GM19328 (cell line): ENCODE measurements around the gene NECAB3.
"Not testable (repeated sequence)": the region's sequence is repeated elsewhere in the genome, so short reads cannot be mapped to it uniquely, and the experiment has no call there.

Experiments
- ATAC-seq: cut with Tn5 transposase; IDR thresholded peaks from one replicate; pipeline ENCODE4 v1.9.1; 2021; ENCODE audit warnings: mild to moderate bottlenecking, moderate library complexity; ENCODE audit not compliant: unreplicated experiment

Gene NECAB3

DNA sequence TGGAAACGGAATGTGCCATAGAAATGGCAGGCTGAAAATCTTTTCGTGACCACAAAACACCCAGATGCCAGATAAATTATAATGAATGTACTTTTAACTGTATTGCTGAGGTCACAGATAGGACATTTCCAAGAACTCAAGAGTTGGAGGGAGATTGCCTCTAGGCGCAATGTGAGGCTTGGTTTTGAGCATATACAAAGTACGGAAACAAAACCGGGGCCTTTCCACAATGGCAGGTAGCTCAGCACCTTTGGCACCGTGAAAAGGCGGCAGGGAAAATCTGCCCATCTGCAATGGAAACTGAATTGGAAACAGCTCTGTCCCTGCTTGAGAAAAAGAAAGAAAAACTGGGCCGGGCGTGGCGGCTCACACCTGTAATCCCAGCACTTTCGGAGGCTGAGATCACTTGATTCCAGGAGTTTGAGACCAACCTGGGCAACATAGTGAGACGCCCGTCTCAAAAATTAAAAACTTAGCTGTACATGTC is 22.6 kb downstream of the NECAB3 start:
- ATAC-seq, result no peak

- ATAC-seq, result no peak
Observed at GRCh38 chr20:33650753-33651561, 23.3 kb downstream of the NECAB3 start.

GRCh38 chr20:33650111-33650752 is 24.0 kb downstream of the NECAB3 start:
- no peak for ATAC-seq

DNA sequence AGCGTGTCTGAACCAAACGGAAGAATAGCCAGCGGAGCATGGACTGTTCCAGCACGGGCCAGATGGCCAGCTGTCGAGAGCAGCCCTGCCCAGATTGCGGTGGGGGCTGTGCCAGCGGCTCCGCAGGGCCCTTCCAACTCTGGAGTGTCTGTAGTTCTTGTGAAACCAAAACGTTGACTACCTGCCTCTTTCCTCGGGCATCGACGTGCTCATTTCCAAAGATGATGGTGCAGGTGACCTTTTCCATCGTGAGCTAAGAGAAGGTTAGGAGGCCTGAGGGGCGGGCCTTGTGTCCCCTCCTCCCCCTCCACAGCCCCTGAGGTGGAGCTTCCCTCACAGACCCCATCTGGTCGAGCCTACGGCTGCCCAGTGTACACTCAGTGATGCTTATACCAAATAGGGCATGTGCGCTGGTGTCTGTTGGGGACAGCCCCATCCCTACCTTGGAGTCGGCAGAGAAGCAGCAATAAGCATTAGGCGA is 25.0 kb downstream of the NECAB3 start:
- no peak for ATAC-seq

- ATAC-seq, result no peak
Observed at GRCh38 chr20:33648396-33649004, 25.7 kb downstream of the NECAB3 start.

GRCh38 chr20:33647603-33648395 is 26.4 kb downstream of the NECAB3 start:
- ATAC-seq, result no peak

DNA sequence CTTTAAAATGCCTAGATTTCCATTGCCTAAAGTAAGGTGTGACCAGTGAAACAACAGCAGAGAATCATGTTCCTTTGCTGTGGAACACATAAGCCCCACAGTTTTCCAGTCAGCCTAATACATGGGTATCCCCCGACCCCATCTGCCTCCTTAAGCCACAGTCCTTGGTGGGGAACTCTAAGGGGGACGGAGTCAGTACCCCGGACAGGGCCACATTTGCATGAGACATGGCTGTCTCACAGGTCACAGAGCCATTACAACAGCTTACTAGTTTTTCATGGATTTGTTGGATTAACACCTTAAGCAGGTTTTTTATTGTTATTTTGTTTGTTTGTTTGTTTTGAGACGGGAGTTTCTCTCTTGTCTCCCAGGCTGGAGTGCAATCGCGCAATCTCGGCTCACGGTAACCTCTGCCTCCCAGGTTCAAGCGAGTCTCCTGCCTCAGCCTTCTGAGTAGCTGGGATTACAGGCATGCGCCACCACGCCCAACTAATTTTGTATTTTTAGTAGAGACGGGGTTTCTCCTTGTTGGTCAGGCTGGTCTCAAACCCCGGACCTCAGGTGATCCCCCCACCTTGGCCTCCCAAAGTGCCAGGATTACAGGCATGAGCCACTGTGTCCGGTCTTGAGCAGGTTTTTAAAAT is 27.1 kb downstream of the NECAB3 start:
- not testable (repeated sequence) for ATAC-seq

DNA sequence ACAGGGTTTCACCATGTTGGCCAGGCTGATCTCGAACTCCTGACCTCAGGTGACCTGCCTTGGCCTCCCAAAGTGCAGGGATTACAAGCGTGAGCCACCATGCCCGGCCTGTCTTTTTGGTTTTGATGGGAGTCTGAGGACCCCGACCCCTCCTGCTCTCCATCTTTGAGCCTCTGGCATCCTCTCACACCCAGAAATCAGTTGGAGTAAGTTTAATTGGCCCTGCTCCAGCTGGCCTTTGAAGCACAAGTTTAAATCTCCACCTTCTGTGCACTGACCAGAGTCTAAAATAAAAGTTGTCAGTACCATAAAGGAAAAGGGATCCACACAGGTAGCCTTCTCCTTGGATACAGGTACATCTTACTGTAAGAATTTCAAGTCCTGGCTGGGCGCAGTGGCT is 28.0 kb downstream of the NECAB3 start:
- no peak for ATAC-seq

DNA sequence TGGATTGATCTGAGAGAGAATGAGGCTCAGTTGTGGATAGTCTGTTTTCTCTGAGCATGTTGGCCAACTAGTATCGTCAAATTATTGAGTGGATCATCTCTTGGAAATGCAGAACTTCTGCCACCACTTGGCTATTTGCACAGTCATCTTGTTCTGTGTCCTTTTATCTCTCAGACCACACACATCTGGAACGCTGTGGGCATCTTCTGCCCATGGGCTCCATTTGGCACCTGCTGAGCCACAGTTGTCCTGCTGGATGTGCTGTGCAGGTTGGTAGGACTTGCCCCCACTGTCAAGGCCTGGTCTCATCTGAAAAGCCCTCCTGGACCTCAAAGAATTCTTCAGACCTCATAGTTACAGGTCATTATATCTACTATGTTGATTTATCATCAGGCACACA is 28.8 kb downstream of the NECAB3 start:
- ATAC-seq, result no peak

GRCh38 chr20:33645072-33645358 is 29.2 kb downstream of the NECAB3 start:
- no peak for ATAC-seq

DNA sequence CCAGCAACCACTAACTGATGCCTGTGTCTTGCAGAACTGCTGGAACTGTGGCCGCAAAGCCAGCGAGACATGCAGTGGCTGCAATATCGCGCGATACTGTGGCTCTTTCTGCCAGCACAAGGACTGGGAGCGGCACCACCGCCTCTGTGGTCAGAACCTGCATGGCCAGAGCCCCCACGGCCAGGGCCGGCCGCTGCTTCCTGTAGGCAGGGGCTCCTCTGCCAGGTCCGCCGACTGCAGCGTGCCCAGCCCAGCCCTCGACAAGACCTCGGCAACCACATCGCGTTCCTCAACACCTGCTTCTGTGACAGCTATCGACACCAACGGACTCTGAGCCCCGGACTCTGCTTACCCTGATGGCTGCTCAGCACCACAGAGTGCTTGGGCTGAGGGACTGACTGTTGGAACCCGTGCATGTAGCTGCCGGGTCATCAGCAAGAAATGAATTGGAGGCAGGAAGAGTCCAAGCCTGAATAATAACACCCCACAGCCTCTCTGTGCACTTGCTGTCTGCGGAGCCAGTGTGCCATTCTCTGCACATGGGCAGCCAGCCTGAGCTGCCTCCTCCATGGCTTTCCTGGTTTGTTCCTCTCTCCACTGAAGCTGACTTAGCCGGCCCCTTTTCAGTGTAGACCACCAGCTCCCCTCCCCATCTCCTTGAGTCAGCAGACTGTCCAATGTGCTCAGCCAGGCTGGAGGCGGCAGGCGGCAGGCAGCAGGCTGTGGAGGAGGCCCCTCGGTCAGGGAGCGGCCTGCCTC is 29.7 kb downstream of the NECAB3 start:
- ATAC-seq, result no peak

DNA sequence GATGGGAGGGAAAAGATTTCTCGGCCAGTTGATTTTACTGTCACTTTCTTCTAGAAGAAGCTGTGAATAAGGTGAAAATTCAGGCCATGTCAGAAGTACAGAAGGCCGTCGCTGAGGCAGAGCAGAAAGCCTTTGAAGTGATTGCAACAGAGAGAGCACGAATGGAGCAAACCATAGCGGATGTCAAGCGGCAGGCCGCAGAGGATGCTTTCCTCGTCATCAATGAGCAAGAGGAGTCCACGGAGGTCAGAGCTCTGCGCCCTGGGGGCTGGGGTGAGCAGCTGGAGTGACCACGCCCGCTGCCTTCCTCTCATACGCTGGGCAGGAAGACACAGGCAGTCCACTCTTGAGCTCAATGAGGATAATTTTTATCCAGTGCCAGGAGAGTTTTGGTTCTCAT is 33.9 kb downstream of the NECAB3 start:
- ATAC-seq, result no peak

GRCh38 chr20:33636776-33637175 is 37.5 kb downstream of the NECAB3 start:
- ATAC-seq, result no peak

- no peak for ATAC-seq
Observed at GRCh38 chr20:33635341-33635740, 38.9 kb downstream of the NECAB3 start.

DNA sequence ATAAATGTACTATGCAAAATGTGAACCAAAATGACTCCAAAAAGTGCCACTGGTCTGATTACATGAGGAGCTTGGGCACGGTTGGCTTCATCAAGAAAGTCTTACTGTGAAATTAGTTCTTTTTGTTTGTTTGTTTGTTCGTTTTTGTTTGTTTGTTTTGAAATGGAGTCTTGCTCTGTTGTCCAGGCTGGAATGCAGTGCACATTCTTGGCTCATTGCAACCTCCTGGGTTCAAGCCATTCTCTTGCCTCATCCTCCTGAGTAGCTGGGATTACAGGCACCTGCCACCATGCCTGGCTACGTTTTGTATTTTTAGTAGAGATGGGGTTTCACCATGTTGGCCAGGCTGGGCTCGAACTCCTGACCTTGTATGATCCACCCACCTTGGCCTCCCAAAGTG is 42.3 kb downstream of the NECAB3 start:
- ATAC-seq, result not testable (repeated sequence)

GRCh38 chr20:33630507-33630906 is 43.7 kb downstream of the NECAB3 start:
- ATAC-seq, result no peak

DNA sequence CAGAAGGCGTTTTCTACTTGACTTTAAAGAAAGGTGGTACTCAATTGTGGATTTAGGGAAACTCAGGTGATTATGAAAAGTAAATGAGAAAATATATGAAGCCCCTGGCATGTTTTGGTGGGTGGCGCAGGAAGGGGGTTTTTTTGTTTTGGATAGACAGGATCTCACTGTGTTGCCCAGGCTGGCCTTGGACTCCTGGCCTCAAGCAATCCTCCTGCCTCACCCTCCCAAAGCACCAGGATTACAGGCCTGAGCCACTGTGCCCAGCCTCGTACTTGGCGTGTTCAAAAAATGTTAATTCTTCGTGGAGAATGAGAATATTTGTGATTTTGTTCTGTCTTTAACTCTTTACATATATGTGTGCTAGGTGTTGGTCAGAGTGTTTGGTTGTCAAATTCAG is 44.2 kb downstream of the NECAB3 start:
- no peak for ATAC-seq

DNA sequence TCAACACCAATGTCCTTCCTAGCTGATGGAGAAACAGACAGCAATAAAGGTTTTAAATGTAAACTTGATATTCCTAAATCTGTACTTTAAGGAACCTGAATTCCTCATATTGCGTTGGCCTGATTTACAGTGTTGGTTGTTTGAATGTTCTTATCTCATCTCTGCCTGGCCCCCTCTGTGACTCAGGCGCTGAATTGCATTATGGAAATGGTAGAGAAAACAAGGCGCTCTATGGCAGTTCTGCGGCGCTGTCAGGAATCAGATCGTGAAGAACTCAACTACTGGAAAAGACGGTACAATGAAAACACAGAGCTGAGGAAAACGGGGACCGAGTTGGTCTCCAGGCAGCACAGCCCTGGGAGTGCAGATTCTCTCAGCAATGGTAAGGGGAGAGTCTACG is 44.7 kb downstream of the NECAB3 start:
- ATAC-seq, result no peak

- ATAC-seq, result no peak
Observed at GRCh38 chr20:33627577-33628216, 46.5 kb downstream of the NECAB3 start.

- ATAC-seq, result no peak
Observed at GRCh38 chr20:33626190-33626589, 48.0 kb downstream of the NECAB3 start.
